Neural cell (in vitro differentiated cells): ENCODE measurements around the gene HS6ST3.

Experiments
- CTCF ChIP-seq: fragments of 450-650 bp; IDR thresholded peaks from 2 replicates; pipeline ENCODE4 v1.5.1; 2014; ENCODE audit warnings: antibody characterized with exemption, mild to moderate bottlenecking, moderate library complexity; ENCODE audit not compliant: poor library complexity, severe bottlenecking
- RAD21 ChIP-seq: fragments of 450-650 bp; conservative IDR thresholded peaks from 2 replicates; pipeline ENCODE4 v1.6.1; 2014; ENCODE audit warnings: antibody characterized with exemption, mild to moderate bottlenecking, moderate library complexity
- REST ChIP-seq: IDR thresholded peaks from 2 replicates; pipeline ENCODE4 v1.6.1; 2012; ENCODE audit warnings: borderline replicate concordance
- TAF1 ChIP-seq: IDR thresholded peaks from 2 replicates; pipeline ENCODE4 v1.6.1; 2012; ENCODE audit warnings: low read depth

GRCh38 chr13:96314974-96315373 lies 225.1 kb downstream of the HS6ST3 start:
- TF ChIP-seq CTCF (no peak), RAD21 (no peak), REST (no peak), TAF1 (no peak)
